ENCODE results near the gene TMEM252.

Gene TMEM252

DNA sequence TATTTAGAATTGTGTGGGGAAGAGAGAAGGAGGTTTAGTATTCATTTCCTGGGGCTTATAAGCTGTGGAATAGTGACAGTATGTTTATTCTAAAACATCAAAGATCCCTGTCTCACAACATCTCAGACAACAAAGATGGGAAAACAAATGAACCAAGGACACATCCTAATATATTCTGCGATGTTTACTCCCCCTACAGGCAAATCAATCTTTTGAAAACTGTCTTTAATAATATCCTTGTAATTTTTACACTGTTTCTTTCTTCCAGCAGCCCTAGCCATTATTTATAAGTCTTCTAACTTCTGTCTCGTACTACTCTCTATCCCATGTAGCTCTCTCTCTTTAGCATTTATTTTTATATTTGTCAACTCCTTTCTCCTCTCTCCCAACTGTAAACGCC, 33.5 kb upstream of the TMEM252 start:
- DNase-seq (ENCODE audit: low read depth) = no peak
- H3K4me3 ChIP-seq (ENCODE audit: low read length) = no peak overlapping the region
- TF ChIP-seq, protein P1, sequence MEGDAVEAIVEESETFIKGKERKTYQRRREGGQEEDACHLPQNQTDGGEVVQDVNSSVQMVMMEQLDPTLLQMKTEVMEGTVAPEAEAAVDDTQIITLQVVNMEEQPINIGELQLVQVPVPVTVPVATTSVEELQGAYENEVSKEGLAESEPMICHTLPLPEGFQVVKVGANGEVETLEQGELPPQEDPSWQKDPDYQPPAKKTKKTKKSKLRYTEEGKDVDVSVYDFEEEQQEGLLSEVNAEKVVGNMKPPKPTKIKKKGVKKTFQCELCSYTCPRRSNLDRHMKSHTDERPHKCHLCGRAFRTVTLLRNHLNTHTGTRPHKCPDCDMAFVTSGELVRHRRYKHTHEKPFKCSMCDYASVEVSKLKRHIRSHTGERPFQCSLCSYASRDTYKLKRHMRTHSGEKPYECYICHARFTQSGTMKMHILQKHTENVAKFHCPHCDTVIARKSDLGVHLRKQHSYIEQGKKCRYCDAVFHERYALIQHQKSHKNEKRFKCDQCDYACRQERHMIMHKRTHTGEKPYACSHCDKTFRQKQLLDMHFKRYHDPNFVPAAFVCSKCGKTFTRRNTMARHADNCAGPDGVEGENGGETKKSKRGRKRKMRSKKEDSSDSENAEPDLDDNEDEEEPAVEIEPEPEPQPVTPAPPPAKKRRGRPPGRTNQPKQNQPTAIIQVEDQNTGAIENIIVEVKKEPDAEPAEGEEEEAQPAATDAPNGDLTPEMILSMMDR (IDR thresholded peaks at IDR 0.05; ENCODE audit: insufficient read depth, low read depth, low read length, missing control alignments) = peak; percentile 22

DNA sequence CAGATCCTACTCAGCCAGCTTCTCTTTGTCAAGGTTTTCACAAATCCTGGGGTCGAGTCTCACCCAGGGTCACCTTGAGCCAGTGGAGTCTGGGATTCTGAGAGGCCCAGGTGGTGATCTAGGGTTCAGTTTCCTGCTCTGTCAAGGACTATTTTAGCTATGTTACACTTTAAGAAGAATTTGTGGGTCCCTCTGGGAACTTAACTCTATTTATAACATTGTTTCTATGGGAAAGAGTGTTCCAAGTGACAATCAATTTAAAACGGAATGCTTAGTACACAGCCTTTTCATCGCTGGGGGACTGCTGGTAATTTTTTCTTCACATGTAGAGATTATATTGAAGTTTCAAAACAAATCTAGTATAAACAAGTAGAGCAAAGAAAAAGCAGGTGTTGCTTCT, 26.9 kb upstream of the TMEM252 start:
- no peak overlapping the region for H3K4me3 ChIP-seq (ENCODE audit: low read length)
- DNase-seq (ENCODE audit: low read depth) = no peak
- TF ChIP-seq, protein P1 (IDR thresholded peaks at IDR 0.05; ENCODE audit: insufficient read depth, low read depth, low read length, missing control alignments) = no peak

DNA sequence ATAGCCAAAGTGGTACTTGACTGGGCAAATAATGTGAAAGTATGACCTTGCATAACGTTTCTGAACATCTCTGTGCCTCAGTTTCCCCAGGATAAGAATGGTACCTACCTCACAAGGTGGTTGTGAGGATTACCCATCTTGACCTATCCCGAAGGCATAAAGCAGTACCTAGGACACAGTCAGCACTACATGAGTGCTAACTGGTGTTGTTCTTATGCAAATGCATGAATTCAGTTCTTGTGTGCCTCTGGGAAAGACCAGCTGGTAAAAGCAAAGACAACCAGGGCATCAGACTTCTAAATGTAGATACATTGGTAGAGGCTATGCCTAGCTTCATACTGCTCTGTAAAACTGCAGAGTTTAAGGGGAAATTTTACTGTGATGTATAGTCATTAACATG, 21.8 kb upstream of the TMEM252 start:
- H3K4me3 ChIP-seq (ENCODE audit: low read length) = no peak overlapping the region
- no peak for DNase-seq (ENCODE audit: low read depth)
- TF ChIP-seq, protein P1 (IDR thresholded peaks at IDR 0.05; ENCODE audit: insufficient read depth, low read depth, low read length, missing control alignments) = no peak

DNA sequence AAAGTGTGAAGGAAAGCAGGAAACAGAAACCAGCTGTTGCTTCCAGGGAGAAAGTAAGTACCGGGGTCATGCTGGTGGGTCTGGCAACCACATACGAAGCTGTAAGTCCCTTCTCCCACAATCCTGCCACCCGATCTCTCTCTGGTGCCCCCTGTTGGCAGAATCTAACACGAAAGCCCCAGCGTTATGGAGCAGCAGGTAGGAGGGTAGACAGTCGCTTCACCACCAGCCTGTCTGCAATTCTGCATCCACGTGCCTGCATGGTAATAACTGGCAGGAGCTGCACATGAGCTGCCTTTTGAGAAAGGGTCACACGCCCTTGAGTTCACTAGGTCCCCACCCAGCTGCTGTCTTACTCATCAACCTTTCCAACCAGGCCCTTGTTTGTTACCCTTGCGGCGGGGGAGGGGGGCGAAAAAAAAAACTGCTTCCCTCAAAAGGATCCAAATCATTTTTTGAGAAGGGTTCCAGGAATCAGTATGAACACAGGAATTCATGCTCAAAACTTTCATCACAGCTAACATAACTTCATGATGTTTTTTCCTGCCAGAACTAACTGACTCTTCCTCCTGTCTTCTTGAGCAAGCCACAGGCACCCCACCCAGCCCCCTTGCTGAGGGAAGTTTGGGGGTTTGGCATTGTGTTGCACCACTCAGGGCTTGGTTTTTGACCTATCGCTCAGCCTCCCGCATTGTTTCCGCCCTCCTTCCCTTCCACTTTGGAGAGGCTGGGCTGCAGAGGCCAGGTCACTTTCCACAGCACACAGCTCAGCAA, 19.6 kb upstream of the TMEM252 start:
- H3K4me3 ChIP-seq (ENCODE audit: low read length) = no peak overlapping the region
- no peak for DNase-seq (ENCODE audit: low read depth)
- TF ChIP-seq, protein P1 (IDR thresholded peaks at IDR 0.05; ENCODE audit: insufficient read depth, low read depth, low read length, missing control alignments) = peak; percentile 18

DNA sequence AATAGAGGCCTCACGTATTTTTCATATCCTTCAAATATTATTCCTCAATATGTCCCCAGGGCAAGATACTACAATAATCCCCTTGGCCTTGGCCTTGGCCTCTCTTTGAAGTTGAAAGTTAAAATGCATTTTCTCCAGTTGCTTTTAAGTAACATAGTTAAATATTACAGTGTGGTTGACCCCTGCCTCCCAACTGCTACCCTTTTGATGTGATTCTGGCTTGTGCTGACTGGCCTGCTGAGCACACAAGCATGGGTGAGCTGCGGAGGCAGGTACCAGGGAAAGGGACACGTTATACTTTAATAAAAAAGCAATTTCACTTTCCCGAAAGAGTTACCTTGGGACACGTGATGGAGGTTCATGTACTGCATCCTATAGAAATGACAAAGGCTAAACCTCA, 17.9 kb upstream of the TMEM252 start:
- no peak for DNase-seq (ENCODE audit: low read depth)
- H3K4me3 ChIP-seq (ENCODE audit: low read length) = no peak overlapping the region
- TF ChIP-seq, protein P1 (IDR thresholded peaks at IDR 0.05; ENCODE audit: insufficient read depth, low read depth, low read length, missing control alignments) = no peak

DNA sequence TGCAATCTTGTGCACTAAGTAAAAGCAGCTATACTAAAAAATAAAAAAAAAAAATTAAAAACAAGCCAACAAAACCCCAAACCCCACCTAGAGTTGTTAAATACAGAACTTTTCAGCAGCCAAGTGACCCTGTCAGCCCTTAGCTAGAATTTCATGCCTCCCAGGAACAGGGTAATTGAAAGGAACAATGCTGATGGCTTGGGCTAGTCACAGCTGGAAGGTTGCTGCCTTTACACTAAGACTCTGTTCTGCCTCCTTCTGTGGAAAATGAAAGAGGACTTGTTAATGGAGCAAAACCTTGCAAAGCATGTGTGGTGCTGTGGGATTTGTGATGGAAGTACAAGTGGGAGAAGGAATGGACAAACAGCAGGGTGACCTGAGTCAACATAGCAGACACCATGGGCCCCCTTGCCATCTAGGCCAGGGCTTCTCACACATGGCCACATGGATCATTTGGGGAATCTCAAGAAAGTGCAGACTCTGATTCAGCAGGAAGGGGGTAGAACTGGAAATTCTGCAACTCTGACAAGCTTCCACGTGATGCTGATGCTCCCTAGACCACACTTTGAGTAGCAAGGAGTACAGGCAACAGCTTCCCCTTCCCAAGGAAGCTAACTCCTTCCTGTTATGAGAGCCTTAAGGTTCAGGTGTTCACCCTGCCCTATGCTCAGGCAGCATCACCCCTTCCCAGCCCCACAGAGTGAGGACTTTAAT, 14.9 kb upstream of the TMEM252 start:
- DNase-seq (ENCODE audit: low read depth) = no peak
- TF ChIP-seq, protein P1 (IDR thresholded peaks at IDR 0.05; ENCODE audit: insufficient read depth, low read depth, low read length, missing control alignments) = no peak
- no peak overlapping the region for H3K4me3 ChIP-seq (ENCODE audit: low read length)

Measured in epithelial cell of esophagus (primary cell).